Endodermal cell (in vitro differentiated cells): ENCODE measurements around the gene QRFPR. TPM values are rescaled to one million over a fixed set of nuclear protein-coding genes. Genes with fewer than 3 reads are reported as not detected.

Experiments used
- DNase-seq: peaks from one replicate; pipeline ENCODE4 v3.0.0-alpha.2; 2017
- H3K27ac ChIP-seq: 2 replicates; pipeline ENCODE4 v1.5.1; 2013; ENCODE audit warnings: mild to moderate bottlenecking, low read depth, low read length, moderate library complexity
- H3K27me3 ChIP-seq: 2 replicates; pipeline ENCODE4 v1.6.1; 2013; ENCODE audit warnings: mild to moderate bottlenecking, low read length, moderate library complexity; ENCODE audit not compliant: insufficient read depth, control insufficient read depth, poor library complexity, severe bottlenecking
- H3K36me3 ChIP-seq: 2 replicates; pipeline ENCODE4 v1.7.0; 2013; ENCODE audit warnings: mild to moderate bottlenecking, low read length, moderate library complexity; ENCODE audit not compliant: control insufficient read depth, insufficient read depth
- H3K4me1 ChIP-seq: one replicate; pipeline ENCODE4 v1.7.0; 2013; ENCODE audit warnings: low read length; ENCODE audit not compliant: control insufficient read depth, insufficient read depth
- H3K4me3 ChIP-seq: 2 replicates; pipeline ENCODE4 v1.5.1; 2013; ENCODE audit warnings: mild to moderate bottlenecking, low read length, moderate library complexity
- H3K9ac ChIP-seq: 2 replicates; pipeline ENCODE4 v1.6.1; 2013; ENCODE audit warnings: mild to moderate bottlenecking, low read length, moderate library complexity; ENCODE audit not compliant: poor library complexity, severe bottlenecking; ENCODE audit errors: extremely low read depth
- H3K9me3 ChIP-seq: 2 replicates; pipeline ENCODE4 v1.6.1; 2013; ENCODE audit warnings: mild to moderate bottlenecking, low read length, moderate library complexity; ENCODE audit not compliant: control insufficient read depth
- H3K27ac Mint-ChIP-seq: 2 replicates; pipeline ENCODE4 v1.8.0; 2020; ENCODE audit warnings: mixed read lengths
- H3K27me3 Mint-ChIP-seq: 2 replicates; pipeline ENCODE4 v1.8.0; 2021; ENCODE audit warnings: mild to moderate bottlenecking, mixed read lengths; ENCODE audit not compliant: insufficient read depth
- H3K36me3 Mint-ChIP-seq: 2 replicates; pipeline ENCODE4 v1.8.0; 2020; ENCODE audit warnings: low read depth, mixed read lengths
- H3K4me1 Mint-ChIP-seq: 2 replicates; pipeline ENCODE4 v1.8.0; 2020; ENCODE audit warnings: mixed read lengths
- H3K4me3 Mint-ChIP-seq: 2 replicates; pipeline ENCODE4 v1.8.0; 2020; ENCODE audit warnings: mild to moderate bottlenecking, moderate library complexity, mixed read lengths
- H3K9me3 Mint-ChIP-seq: 2 replicates; pipeline ENCODE4 v1.8.0; 2020; ENCODE audit warnings: mild to moderate bottlenecking, mixed read lengths
- CTCF ChIP-seq: fragments of 200-600 bp; sonication (generic); conservative IDR thresholded peaks from 2 replicates; pipeline ENCODE4 v1.5.0; 2021; ENCODE audit warnings: antibody characterized with exemption, mild to moderate bottlenecking
- WGBS, 2 experiments: methylation state at CpG; one replicate each; pipeline versions ENCODE4 v1.1.5 to v1.1.7; 2013; ENCODE audit warnings: missing lambda C conversion rate in 2 of 2, mixed read lengths in 1 of 2; ENCODE audit not compliant: insufficient coverage in 1 of 2, insufficient read length in 1 of 2; 5-methylcytosine and 5-hydroxymethylcytosine counted together
- total RNA-seq, 2 donors: library from RNA; stranded (reverse); fragmentation: NEBNext Ultra II Directional in 1 of 2; extraction: Animal tissue kit (Norgen Biotek cat#: 25700) in 1 of 2; gene quantifications; 2 replicates in 1 of 2; 3 replicates in 1 of 2; pipeline ENCODE4 v1.2.1, GENCODE V29; 2021

The QRFPR gene
- total RNA-seq, 2 donors from 2014 or later = 0.22 TPM; not detected in 1

GRCh38 chr4:121340247-121340646, 40.6 kb downstream of the QRFPR start:
- Histone ChIP-seq H3K9me3 (no peaks in the 10 kb centered on the region), H3K4me1 (peaks cover 4% of the 10 kb centered on the region), H3K27me3 (no peaks in the 10 kb centered on the region), H3K4me3 (no peak overlapping the region), H3K9ac (no peak overlapping the region), H3K27ac (no peak overlapping the region), H3K36me3 (no peaks in the 10 kb centered on the region)
- no peak for TF ChIP-seq CTCF
- no peaks in the 10 kb centered on the region for H3K27me3 Mint-ChIP-seq
- no peak overlapping the region for H3K27ac Mint-ChIP-seq
- no peak overlapping the region for H3K4me3 Mint-ChIP-seq
- no peak for DNase-seq
- H3K9me3 Mint-ChIP-seq = no peaks in the 10 kb centered on the region
- peaks cover 12% of the 10 kb centered on the region for H3K4me1 Mint-ChIP-seq
- no peaks in the 10 kb centered on the region for H3K36me3 Mint-ChIP-seq
- WGBS, 2 experiments = 91 to 100% methylated on average over 2 of the region's 2 CpGs

DNA sequence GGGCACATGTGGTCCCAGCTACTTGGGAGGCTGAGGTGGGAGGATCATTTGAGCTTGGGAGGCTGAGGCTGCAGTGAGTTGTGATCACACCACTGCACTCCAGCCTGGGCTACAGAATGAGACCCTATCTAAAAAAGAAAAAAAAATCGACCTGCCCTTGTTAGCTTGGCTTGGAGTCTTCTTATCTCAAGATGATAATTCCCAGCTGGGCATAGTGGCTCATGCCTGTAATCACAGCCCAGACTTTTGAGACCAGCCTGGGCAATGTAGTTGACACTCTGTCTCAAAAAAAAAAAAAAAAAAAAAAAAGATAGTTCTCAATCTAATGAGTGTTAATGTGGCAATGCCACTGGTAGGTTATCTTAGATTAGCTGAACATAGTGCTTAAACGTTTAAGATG, 41.0 kb downstream of the QRFPR start:
- Histone ChIP-seq H3K27me3 (no peaks in the 10 kb centered on the region), H3K27ac (no peak overlapping the region), H3K36me3 (no peaks in the 10 kb centered on the region), H3K4me3 (no peak overlapping the region), H3K9me3 (no peaks in the 10 kb centered on the region), H3K9ac (no peak overlapping the region), H3K4me1 (no peaks in the 10 kb centered on the region)
- DNase-seq = no peak
- Mint-ChIP-seq H3K4me1 (peaks cover 12% of the 10 kb centered on the region), H3K36me3 (no peaks in the 10 kb centered on the region), H3K4me3 (no peak overlapping the region), H3K27me3 (no peaks in the 10 kb centered on the region), H3K27ac (no peak overlapping the region), H3K9me3 (no peaks in the 10 kb centered on the region)
- 68 to 71% methylated on average over 2 of the region's 2 CpGs for WGBS, 2 experiments
- TF ChIP-seq CTCF = no peak

- Mint-ChIP-seq H3K4me3 (no peak overlapping the region), H3K27ac (no peak overlapping the region), H3K36me3 (no peaks in the 10 kb centered on the region), H3K9me3 (no peaks in the 10 kb centered on the region), H3K27me3 (no peaks in the 10 kb centered on the region), H3K4me1 (peaks cover 12% of the 10 kb centered on the region)
- no peak overlapping the region for H3K9ac ChIP-seq
- H3K27ac ChIP-seq = no peak overlapping the region
- no peaks in the 10 kb centered on the region for H3K9me3 ChIP-seq
- 97% methylated on average over 2 of the region's 2 CpGs; no CpG with 5 or more reads in 1 of the 2 experiments for WGBS, 2 experiments
- H3K36me3 ChIP-seq = no peaks in the 10 kb centered on the region
- no peaks in the 10 kb centered on the region for H3K27me3 ChIP-seq
- DNase-seq = no peak
- TF ChIP-seq CTCF = no peak
- H3K4me1 ChIP-seq = no peaks in the 10 kb centered on the region
- no peak overlapping the region for H3K4me3 ChIP-seq
Measured at GRCh38 chr4:121339307-121339706, 41.5 kb downstream of the QRFPR start.
